Measurements from ENCODE around the gene RHBG.

The RHBG gene

GRCh38 chr1:156424806-156425432 lies 55.9 kb downstream of the RHBG start:
- no peak for DNase-seq (ENCODE audit: low read depth in 3 of 3)

GRCh38 chr1:156425943-156426342 lies 56.9 kb downstream of the RHBG start:
- no peak for DNase-seq (ENCODE audit: low read depth in 3 of 3)

GRCh38 chr1:156427957-156428356 lies 58.9 kb downstream of the RHBG start:
- DNase-seq (ENCODE audit: low read depth in 3 of 3): no peak

GRCh38 chr1:156428746-156429288 lies 59.8 kb downstream of the RHBG start:
- DNase-seq (ENCODE audit: low read depth in 3 of 3): no peak

GRCh38 chr1:156429313-156430060 lies 60.5 kb downstream of the RHBG start:
- no peak for DNase-seq (ENCODE audit: low read depth in 3 of 3)

DNA sequence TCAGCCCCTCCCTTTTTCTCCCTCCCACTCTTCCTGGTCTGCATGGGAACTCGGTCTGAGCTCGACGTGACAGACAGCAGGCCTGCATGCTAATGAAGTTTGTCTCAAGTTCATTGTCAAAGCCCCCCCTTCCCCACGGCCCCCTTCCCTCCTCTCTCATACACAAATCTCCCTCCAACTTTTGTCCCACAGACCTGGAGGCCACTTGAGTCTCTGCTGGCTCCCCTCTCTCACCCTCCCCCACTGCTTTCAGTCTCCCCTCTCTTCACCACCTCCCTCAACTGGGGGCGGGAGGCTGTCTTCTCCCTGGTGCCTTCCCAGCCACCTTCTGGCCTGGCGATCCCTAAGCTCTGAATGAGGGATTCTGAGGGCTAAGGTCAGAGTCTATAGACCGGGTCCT lies 61.3 kb downstream of the RHBG start:
- no peak for DNase-seq (ENCODE audit: low read depth in 3 of 3)

DNA sequence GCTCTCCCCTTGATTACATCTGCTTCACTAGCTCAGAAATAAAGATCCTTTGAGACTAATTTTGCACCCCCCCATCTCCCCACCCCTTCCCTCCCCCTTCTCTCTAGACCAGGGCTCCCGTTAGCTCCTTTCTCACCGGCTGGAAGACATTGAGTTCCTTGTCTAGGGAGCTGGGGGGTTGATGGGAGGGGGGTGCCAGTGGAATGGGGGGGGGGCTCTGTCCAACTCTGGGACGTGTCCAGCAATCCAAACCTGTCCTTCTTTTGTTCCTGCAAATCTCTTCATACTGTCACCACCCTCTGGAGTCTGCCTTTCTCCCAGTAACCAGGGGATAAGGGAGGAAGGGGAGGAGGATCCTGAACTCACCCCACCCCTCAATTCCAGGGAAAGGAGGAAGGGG lies 61.9 kb downstream of the RHBG start:
- no peak for DNase-seq (ENCODE audit: low read depth in 3 of 3)

DNA sequence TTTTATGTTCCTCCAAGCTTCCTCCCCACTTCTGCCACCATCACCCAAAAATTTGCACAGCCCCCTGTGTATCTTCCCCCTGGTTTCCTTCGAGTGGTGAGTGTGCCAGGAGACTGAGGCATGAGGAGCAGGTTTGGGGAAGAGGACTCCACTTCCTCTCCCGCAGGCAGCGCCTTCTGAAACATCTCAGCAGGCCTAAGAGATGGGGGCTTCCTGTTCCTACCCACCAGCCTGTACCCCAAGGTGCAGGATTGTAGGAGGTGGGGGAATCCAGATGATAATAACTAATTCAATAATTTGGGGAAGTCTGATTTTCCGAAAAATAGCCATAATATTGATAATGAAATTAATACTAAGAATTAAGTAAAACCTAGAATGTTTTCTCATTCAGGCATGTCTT lies 62.4 kb downstream of the RHBG start:
- no peak for DNase-seq (ENCODE audit: low read depth in 3 of 3)

- DNase-seq (ENCODE audit: low read depth in 3 of 3): no peak
Observed at GRCh38 chr1:156431769-156432668, 63.0 kb downstream of the RHBG start.

- DNase-seq (ENCODE audit: low read depth in 3 of 3): no peak
Observed at GRCh38 chr1:156432669-156433018, 63.6 kb downstream of the RHBG start.

GRCh38 chr1:156433032-156433431 lies 64.0 kb downstream of the RHBG start:
- no peak for DNase-seq (ENCODE audit: low read depth in 3 of 3)

GRCh38 chr1:156433602-156434001 lies 64.6 kb downstream of the RHBG start:
- no peak for DNase-seq (ENCODE audit: low read depth in 3 of 3)
